22Rv1 (cell line): ENCODE results near the gene TENM4.

ENCODE experiments used
- ZFX ChIP-seq: fragments of 450-650 bp; IDR thresholded peaks from 2 replicates; pipeline ENCODE4 v1.6.1; 2017; ENCODE audit warnings: antibody characterized with exemption, borderline replicate concordance
- TF ChIP-seq, protein P1 (sequence below): fragments of 450-650 bp; IDR thresholded peaks from 2 replicates; pipeline ENCODE4 v1.5.1; 2017; ENCODE audit warnings: mild to moderate bottlenecking

GRCh38 chr11:79375818-79376550 is 64.8 kb downstream of the TENM4 start:
- TF ChIP-seq, protein P1, sequence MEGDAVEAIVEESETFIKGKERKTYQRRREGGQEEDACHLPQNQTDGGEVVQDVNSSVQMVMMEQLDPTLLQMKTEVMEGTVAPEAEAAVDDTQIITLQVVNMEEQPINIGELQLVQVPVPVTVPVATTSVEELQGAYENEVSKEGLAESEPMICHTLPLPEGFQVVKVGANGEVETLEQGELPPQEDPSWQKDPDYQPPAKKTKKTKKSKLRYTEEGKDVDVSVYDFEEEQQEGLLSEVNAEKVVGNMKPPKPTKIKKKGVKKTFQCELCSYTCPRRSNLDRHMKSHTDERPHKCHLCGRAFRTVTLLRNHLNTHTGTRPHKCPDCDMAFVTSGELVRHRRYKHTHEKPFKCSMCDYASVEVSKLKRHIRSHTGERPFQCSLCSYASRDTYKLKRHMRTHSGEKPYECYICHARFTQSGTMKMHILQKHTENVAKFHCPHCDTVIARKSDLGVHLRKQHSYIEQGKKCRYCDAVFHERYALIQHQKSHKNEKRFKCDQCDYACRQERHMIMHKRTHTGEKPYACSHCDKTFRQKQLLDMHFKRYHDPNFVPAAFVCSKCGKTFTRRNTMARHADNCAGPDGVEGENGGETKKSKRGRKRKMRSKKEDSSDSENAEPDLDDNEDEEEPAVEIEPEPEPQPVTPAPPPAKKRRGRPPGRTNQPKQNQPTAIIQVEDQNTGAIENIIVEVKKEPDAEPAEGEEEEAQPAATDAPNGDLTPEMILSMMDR = no peak
- no peak for TF ChIP-seq ZFX
